GM13977 (cell line): ENCODE measurements around the gene RASGEF1C.
"Not testable (repeated sequence)": the region's sequence is repeated elsewhere in the genome, so short reads cannot be mapped to it uniquely, and the experiment has no call there.

Source experiments
- DNase-seq: peaks from one replicate; pipeline ENCODE4 v3.0.0; 2012; ENCODE audit warnings: low spot score
- CTCF ChIP-seq: IDR thresholded peaks from 2 replicates; pipeline ENCODE4 v1.5.1; 2012; ENCODE audit warnings: mild to moderate bottlenecking, control low read depth; ENCODE audit not compliant: insufficient read depth; ENCODE audit errors: extremely low read depth, missing control alignments
- in situ Hi-C: fragments of 300-500 bp; cut with MboI; formaldehyde crosslinking; loops from one replicate; pipeline ENCODE4 v1.12.0; 2022; ENCODE audit warnings: low sequenced_read_pairs, low pct_unique_long_range_greater_than_20kb, mixed read lengths, inconsistent platforms; ENCODE audit not compliant: unreplicated experiment

RASGEF1C gene

DNA sequence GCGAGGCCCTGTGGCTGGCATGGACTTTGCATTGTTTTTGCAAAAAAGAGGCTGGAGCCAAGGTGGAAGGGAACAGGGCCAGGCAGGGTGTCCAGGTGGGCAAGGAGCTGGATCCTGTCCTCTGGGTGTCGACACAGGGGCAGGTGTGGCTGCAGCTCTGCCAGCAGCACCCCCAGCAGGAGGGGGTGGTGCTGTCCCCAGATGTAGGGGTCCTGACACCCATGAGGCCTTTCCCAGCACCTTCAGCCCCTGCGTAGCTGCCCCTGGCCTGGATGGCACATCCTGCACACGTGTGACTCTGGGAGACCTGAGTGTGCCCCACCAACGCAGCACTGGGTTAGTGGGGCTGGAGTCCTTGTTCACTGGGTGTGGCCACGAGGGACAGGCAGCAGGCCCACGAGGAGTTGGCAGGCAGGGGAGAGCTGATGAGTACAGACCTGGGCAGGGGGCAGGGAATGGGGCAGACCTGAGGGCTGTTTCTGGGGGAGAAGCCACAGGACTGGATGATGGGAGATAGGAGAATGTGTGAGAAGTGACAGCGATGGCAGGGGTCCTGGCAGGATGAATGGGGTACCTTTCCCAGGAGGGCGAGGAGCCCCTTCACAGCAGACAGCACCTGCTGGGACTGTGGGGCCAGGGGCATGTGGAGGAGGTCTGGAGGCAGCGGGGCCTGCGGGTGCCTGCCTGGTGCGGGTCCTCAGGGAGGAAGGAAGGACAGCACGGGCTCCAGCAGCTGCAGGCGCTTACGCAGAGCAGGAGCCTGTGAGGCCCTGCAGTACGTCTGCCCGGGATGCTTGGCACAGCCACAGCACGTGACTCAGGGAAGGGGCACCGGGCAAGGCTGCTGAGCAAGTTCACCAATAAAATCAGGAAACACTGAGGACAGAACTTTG lies 3.6 kb upstream of the RASGEF1C start:
- no peak for TF ChIP-seq CTCF
- in situ Hi-C loops, result no loop called here
- no peak for DNase-seq

DNA sequence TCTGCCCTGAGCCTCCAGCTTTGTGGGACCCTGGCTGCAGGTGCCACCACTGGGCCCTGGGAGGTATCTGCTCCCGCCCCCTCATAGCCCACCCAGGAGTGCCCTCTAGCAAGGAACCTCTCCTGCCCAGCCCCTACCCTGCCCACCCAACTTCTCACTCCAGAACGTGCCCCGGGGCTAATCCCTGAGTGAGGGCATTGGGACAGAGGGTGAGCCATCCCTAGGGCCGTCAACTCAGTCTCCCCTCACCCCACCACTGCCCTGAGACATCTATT lies 2.7 kb upstream of the RASGEF1C start:
- in situ Hi-C loops, result no loop called here
- no peak for TF ChIP-seq CTCF
- DNase-seq, result no peak

GRCh38 chr5:180210961-180211760 lies 2.1 kb upstream of the RASGEF1C start:
- in situ Hi-C loops, result no loop called here
- DNase-seq, result no peak
- no peak for TF ChIP-seq CTCF

GRCh38 chr5:180210077-180210476 lies 1.1 kb upstream of the RASGEF1C start:
- in situ Hi-C loops, DNase-seq: not testable (repeated sequence)

DNA sequence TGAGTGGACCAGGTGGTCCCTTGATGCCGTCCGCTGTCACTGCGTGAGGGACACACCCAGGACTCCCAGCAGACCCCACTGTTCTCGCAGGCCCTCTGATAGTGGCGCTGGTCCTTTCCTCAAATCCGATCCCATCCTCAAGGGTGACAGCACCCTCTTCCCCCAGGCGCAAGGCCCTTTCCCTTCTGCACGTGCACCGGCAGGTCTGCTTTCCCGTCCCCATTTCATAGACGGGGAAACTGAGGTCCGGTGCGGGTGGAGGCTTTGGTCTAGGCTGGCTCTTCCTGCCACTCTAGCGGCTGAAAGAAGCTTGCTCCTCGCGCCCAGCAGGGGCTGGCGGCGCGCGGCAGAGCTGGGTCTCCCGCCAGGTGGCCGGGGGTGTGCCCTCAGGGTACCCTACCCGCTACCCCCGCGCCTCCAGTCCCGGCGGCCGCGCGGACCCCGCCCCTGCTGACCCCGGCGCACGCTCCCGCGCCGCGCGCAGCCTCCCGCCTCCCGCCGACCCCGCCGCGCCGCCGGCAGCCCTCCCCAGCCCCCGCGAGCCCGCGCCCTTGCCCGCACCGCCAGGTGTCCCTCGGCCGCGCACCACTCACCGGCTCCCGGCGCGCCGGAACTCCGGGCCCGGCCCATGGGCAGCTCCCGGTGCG lies 453 bp downstream of the RASGEF1C start:
- TF ChIP-seq CTCF, result no peak
- in situ Hi-C loops, result no loop called here
- no peak for DNase-seq

GRCh38 chr5:180208038-180208434 lies 975 bp downstream of the RASGEF1C start:
- no peak for TF ChIP-seq CTCF
- in situ Hi-C loops, result no loop called here
- no peak for DNase-seq

GRCh38 chr5:180207593-180207992 lies 1.4 kb downstream of the RASGEF1C start:
- DNase-seq, result no peak
- in situ Hi-C loops, result no loop called here
- TF ChIP-seq CTCF, result no peak
